HepG2 (cell line): Measurements from ENCODE around the gene WIF1. TPM values are rescaled to one million over a fixed set of nuclear protein-coding genes. Genes with fewer than 3 reads are reported as not detected.
A peak's percentile ranks its signal among the peaks of the same experiment; 100 is the strongest.

ENCODE experiments used
- CREBL2 ChIP-seq: sonication (generic); formaldehyde crosslinking; IDR thresholded peaks from 2 replicates; pipeline ENCODE4 v1.8.1; 2023; ENCODE audit warnings: missing genetic modification reagents, mild to moderate bottlenecking, borderline replicate concordance
- DMTF1 ChIP-seq: sonication (generic); formaldehyde crosslinking; IDR thresholded peaks from 2 replicates; pipeline ENCODE4 v1.4.0; 2020; ENCODE audit warnings: mild to moderate bottlenecking, missing genetic modification reagents
- FOXC1 ChIP-seq: sonication (generic); formaldehyde crosslinking; IDR thresholded peaks from 2 replicates; pipeline ENCODE4 v1.8.0; 2022; ENCODE audit warnings: mild to moderate bottlenecking, missing genetic modification reagents, borderline replicate concordance
- FOXP4 ChIP-seq: sonication (generic); formaldehyde crosslinking; IDR thresholded peaks from 2 replicates; pipeline ENCODE4 v1.4.0; 2020; ENCODE audit warnings: missing genetic modification reagents
- JUNB ChIP-seq: sonication (generic); formaldehyde crosslinking; IDR thresholded peaks from 2 replicates; pipeline ENCODE4 v1.8.0; 2022; ENCODE audit warnings: missing genetic modification reagents, mild to moderate bottlenecking, borderline replicate concordance
- PHF5A ChIP-seq: IDR thresholded peaks from one replicate; pipeline ENCODE4 v1.6.1; 2018; ENCODE audit warnings: low read depth, missing genetic modification reagents; ENCODE audit not compliant: unreplicated experiment
- SNAPC4 ChIP-seq: sonication (generic); formaldehyde crosslinking; IDR thresholded peaks from 2 replicates; pipeline ENCODE4 v1.4.0; 2020; ENCODE audit warnings: mild to moderate bottlenecking, missing genetic modification reagents
- TCF12 ChIP-seq, 2 experiments: fragments of 450-650 bp in 1 of 2; sonication (generic) in 1 of 2; formaldehyde crosslinking in 1 of 2; IDR thresholded peaks; 2 replicates each; pipeline versions ENCODE4 v1.6.1 to v1.8.0; 2017 to 2022; ENCODE audit warnings: antibody characterized with exemption in 1 of 2, mild to moderate bottlenecking in 1 of 2, missing genetic modification reagents in 1 of 2, moderate library complexity in 1 of 2
- THAP9 ChIP-seq: sonication (generic); formaldehyde crosslinking; IDR thresholded peaks from 2 replicates; pipeline ENCODE4; 2020; ENCODE audit warnings: missing genetic modification reagents, mild to moderate bottlenecking, borderline replicate concordance
- ZMYM3 ChIP-seq: sonication (generic); formaldehyde crosslinking; IDR thresholded peaks from 2 replicates; pipeline ENCODE4 v1.5.1; 2020; ENCODE audit warnings: mild to moderate bottlenecking, missing genetic modification reagents
- ZNF205 ChIP-seq: IDR thresholded peaks from 2 replicates; pipeline ENCODE4 v1.6.1; 2018; ENCODE audit warnings: missing biosample characterization, missing genetic modification reagents
- ZNF335 ChIP-seq: sonication (generic); formaldehyde crosslinking; IDR thresholded peaks from 2 replicates; pipeline ENCODE4 v1.4.0; 2020; ENCODE audit warnings: missing genetic modification reagents
- ZNF557 ChIP-seq: sonication (generic); formaldehyde crosslinking; IDR thresholded peaks from 2 replicates; pipeline ENCODE4 v1.4.0; 2020; ENCODE audit warnings: missing genetic modification reagents
- ZNF616 ChIP-seq: sonication (generic); formaldehyde crosslinking; IDR thresholded peaks from 2 replicates; pipeline ENCODE4 v1.5.0; 2020; ENCODE audit warnings: low read depth, mild to moderate bottlenecking, missing genetic modification reagents
- polyA plus RNA-seq, 8 experiments: library from polyadenylated mRNA; depleted of rRNA in 3 of 8; stranded (reverse) in 7 of 8; unstranded in 1 of 8; fragments of >200 nt; fragmentation: Illumina TruSeq in 4 of 8; extraction: Trizol in 4 of 8; gene quantifications; 2 replicates each; pipeline versions ENCODE4 v1.2.1 to v1.2.3, GENCODE V29; 2011 to 2016; ENCODE audit warnings: low read depth in 4 of 8, missing spikeins in 1 of 8, mixed read lengths in 1 of 8; ENCODE audit not compliant: insufficient read depth in 1 of 8
- total RNA-seq, 5 experiments: library from RNA; depleted of rRNA; stranded (reverse); fragments of >200 nt; fragmentation: Illumina TruSeq; extraction: Trizol; gene quantifications; 2 replicates each; pipeline ENCODE4 v1.2.3, GENCODE V29; 2016; ENCODE audit warnings: low read depth in 1 of 5

Gene WIF1
- total and polyA plus RNA-seq, 2 of the 13 experiments (the other 11 are each of a cell fraction or from before 2014, with no cell fraction given): not detected

GRCh38 chr12:65169320-65170208 lies 48.5 kb upstream of the WIF1 start, which contains the start of gene LEMD3 (continued):
- TF ChIP-seq FOXP4 (peak; percentile 78), PHF5A (CRISPR knock-in tag) (peak; percentile 57), CREBL2 (CRISPR knock-in tag) (peak; percentile 100; the same call in 1 of the 2 replicates), ZNF205 (CRISPR knock-in tag) (peak; percentile 96), ZMYM3 (CRISPR knock-in tag) (peak; percentile 77; the same call in 1 of the 2 replicates), THAP9 (CRISPR knock-in tag) (peak; percentile 97), SNAPC4 (peak; percentile 97), ZNF616 (CRISPR knock-in tag) (peak; percentile 99), ZNF335 (CRISPR knock-in tag) (peak; percentile 94), JUNB (CRISPR knock-in tag) (peak; percentile 93), DMTF1 (CRISPR knock-in tag) (peak; percentile 96; the same call in 1 of the 2 replicates), TCF12 (IDR thresholded peaks at IDR 0.05) (no peak), TCF12 (CRISPR knock-in tag; IDR thresholded peaks at IDR 0.05) (no peak; the same call in 1 of the 2 replicates), FOXC1 (CRISPR knock-in tag) (peak; percentile 100), ZNF557 (CRISPR knock-in tag) (peak; percentile 99)
